GM20000 (cell line): ENCODE results near the gene NMBR.
"Not testable (repeated sequence)": the region's sequence is repeated elsewhere in the genome, so short reads cannot be mapped to it uniquely, and the experiment has no call there.

Experiments used
- DNase-seq: peaks from one replicate; pipeline ENCODE4 v3.0.0; 2012; ENCODE audit warnings: low spot score
- TF ChIP-seq, protein P1 (sequence below): IDR thresholded peaks from 2 replicates; pipeline ENCODE4 v1.5.1; 2012; ENCODE audit warnings: mild to moderate bottlenecking, control low read depth; ENCODE audit errors: extremely low read depth, missing control alignments

The NMBR gene

GRCh38 chr6:142155091-142155490, 8.2 kb upstream of the NMBR start:
- no peak for DNase-seq
- TF ChIP-seq, protein P1, sequence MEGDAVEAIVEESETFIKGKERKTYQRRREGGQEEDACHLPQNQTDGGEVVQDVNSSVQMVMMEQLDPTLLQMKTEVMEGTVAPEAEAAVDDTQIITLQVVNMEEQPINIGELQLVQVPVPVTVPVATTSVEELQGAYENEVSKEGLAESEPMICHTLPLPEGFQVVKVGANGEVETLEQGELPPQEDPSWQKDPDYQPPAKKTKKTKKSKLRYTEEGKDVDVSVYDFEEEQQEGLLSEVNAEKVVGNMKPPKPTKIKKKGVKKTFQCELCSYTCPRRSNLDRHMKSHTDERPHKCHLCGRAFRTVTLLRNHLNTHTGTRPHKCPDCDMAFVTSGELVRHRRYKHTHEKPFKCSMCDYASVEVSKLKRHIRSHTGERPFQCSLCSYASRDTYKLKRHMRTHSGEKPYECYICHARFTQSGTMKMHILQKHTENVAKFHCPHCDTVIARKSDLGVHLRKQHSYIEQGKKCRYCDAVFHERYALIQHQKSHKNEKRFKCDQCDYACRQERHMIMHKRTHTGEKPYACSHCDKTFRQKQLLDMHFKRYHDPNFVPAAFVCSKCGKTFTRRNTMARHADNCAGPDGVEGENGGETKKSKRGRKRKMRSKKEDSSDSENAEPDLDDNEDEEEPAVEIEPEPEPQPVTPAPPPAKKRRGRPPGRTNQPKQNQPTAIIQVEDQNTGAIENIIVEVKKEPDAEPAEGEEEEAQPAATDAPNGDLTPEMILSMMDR, result no peak

DNA sequence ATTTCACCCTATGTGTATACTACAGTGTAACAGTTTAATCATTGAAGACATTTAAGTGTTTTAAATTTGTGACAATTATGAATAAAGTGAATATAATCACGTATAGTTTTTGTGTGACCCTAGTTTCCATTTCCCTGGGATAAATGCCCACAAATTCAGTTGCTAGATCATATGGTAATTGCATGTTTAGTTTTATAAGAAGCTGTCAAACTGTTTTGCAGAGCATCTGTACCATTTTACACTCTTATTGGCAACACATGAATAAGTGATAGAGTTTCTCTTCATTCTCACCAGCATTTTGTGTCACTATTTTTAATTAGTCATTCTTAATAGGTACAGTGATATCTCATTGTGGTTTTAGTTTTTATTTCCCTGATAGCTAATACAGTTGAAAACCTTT, 7.4 kb upstream of the NMBR start:
- TF ChIP-seq, protein P1, result no peak
- DNase-seq, result no peak

DNA sequence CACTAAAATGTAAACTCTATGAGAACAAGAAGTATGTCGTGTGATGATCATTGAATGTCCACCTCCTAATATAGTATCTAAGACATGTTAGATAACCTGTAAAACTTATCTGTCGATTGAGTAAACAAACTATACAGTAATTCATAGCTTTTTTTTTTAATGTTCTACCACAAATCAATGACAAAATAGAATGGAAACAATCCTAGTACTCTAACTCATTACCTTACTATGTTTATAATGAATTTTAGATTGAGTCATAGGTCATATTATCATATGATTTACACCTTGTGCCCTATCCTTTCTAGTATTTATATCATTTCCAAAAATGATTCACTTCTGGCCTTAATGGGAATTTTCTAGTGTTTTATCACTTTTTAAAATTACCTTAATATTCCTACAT, 6.3 kb upstream of the NMBR start:
- TF ChIP-seq, protein P1, result no peak
- DNase-seq, result no peak

GRCh38 chr6:142152746-142153145, 5.8 kb upstream of the NMBR start:
- DNase-seq, result no peak
- TF ChIP-seq, protein P1, result no peak

GRCh38 chr6:142141531-142141930, 5.4 kb downstream of the NMBR start:
- not testable (repeated sequence) for DNase-seq

DNA sequence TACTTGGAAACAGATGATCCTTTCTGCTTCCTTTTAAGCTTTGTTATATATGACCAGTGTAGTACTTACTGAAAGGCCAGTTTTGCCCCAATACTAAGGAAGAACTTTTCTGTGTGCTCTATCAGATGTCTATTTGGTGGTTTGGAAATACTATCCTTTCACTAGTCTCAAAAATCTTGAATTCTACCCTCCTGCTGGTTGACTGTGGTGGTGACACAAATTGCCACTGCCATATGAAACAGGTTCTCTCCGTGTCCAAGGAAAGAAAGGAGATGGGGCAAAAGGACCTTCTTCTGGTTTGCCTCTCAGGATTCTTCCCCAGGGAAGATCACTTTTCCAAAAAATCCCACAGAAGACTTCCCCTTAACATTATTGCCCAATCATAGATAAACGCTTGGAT, 8.0 kb downstream of the NMBR start:
- no peak for DNase-seq
- TF ChIP-seq, protein P1, result no peak

DNA sequence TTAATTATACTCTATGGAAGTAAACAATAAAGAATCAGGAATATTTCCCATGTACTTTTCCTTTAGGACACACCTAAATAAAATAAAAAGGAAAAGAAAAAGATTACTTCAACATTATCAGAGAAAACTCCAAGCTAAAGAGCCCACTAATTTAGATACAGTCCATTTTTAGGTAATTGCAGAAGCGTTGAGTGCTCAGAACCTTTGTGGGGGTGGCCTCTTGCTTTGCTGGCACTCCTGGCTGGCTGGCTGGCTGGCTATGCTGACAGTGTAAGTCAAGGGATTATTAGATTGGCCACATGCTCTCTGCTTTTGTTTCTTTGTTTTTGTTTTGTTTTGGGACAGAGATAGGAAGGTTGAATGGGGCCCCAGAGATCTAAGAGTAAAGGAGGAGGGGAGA, 14.3 kb downstream of the NMBR start, which contains the start of gene GJE1:
Gene GJE1, plus strand, starts transcription at position 301 of the 400 bp plus-strand sequence. CDS start 234 bp downstream, outside the sequence.
- no peak for DNase-seq
- TF ChIP-seq, protein P1, result no peak

- TF ChIP-seq, protein P1, result no peak
- no peak for DNase-seq
Measured at GRCh38 chr6:142130814-142131213, 16.1 kb downstream of the NMBR start.
